KG1 (cell line): ENCODE results near the gene LIM2.

Experiments
- DNase-seq: peaks from one replicate; lab custom pipeline; 2025; lab: John Stamatoyannopoulos, UW

The LIM2 gene

GRCh38 chr19:51396175-51396574 lies 8.4 kb upstream of the LIM2 start:
- DNase-seq = no peak

- peak; percentile 97 for DNase-seq
These were observed 6.5 kb upstream of the LIM2 start for GRCh38 chr19:51394050-51394836.

GRCh38 chr19:51392701-51393100 lies 4.9 kb upstream of the LIM2 start:
- no peak for DNase-seq

GRCh38 chr19:51391073-51391611 lies 3.4 kb upstream of the LIM2 start:
- no peak for DNase-seq

- no peak for DNase-seq
These were observed 1.4 kb upstream of the LIM2 start for GRCh38 chr19:51389143-51389542.

GRCh38 chr19:51386882-51387520 lies 773 bp downstream of the LIM2 start:
- DNase-seq = no peak

- DNase-seq = no peak
These were observed 5.8 kb downstream of the LIM2 start for GRCh38 chr19:51382004-51382403.

GRCh38 chr19:51380379-51380778 lies 7.4 kb downstream of the LIM2 start:
- DNase-seq = no peak

GRCh38 chr19:51377422-51377821 lies 10.4 kb downstream of the LIM2 start:
- DNase-seq = no peak

- DNase-seq = peak; percentile 14
These were observed 12.1 kb downstream of the LIM2 start for GRCh38 chr19:51375504-51376221.

GRCh38 chr19:51372649-51373504 lies 14.9 kb downstream of the LIM2 start, which contains the start of gene NKG7:
NKG7 (minus strand) TSS chr19:51372654; CDS start chr19:51372535, 119 bp downstream.
- peak; percentile 96 for DNase-seq

- no peak for DNase-seq
These were observed 15.6 kb downstream of the LIM2 start for GRCh38 chr19:51372021-51372648.

- DNase-seq = no peak
These were observed 16.5 kb downstream of the LIM2 start for GRCh38 chr19:51371186-51371690.

- no peak for DNase-seq
These were observed 17.5 kb downstream of the LIM2 start for GRCh38 chr19:51370230-51370629.

- DNase-seq = peak; percentile 59
These were observed 19.1 kb downstream of the LIM2 start, which contains the start of gene CLDND2 for GRCh38 chr19:51368366-51369282. CLDND2 (minus strand) TSS chr19:51369003; CDS start chr19:51368577, 426 bp downstream.

GRCh38 chr19:51367565-51368365 lies 20.0 kb downstream of the LIM2 start:
- peak; percentile 97 for DNase-seq

- DNase-seq = no peak
These were observed 20.6 kb downstream of the LIM2 start for GRCh38 chr19:51367255-51367564.

GRCh38 chr19:51366389-51367254 lies 21.2 kb downstream of the LIM2 start:
- DNase-seq = peak; percentile 94
